SIG-M5 treated with dmso at 0.1 percent for 504 hours (cell line): Measurements from ENCODE around the gene DHRS1.
A peak's percentile ranks its signal among the peaks of the same experiment; 100 is the strongest.
"Not testable (repeated sequence)": the region's sequence is repeated elsewhere in the genome, so short reads cannot be mapped to it uniquely, and the experiment has no call there.

Source experiments
- DNase-seq: peaks from one replicate; lab custom pipeline; 2025; ENCODE audit not compliant: unreplicated experiment; lab: John Stamatoyannopoulos, UW

The DHRS1 gene

DNA sequence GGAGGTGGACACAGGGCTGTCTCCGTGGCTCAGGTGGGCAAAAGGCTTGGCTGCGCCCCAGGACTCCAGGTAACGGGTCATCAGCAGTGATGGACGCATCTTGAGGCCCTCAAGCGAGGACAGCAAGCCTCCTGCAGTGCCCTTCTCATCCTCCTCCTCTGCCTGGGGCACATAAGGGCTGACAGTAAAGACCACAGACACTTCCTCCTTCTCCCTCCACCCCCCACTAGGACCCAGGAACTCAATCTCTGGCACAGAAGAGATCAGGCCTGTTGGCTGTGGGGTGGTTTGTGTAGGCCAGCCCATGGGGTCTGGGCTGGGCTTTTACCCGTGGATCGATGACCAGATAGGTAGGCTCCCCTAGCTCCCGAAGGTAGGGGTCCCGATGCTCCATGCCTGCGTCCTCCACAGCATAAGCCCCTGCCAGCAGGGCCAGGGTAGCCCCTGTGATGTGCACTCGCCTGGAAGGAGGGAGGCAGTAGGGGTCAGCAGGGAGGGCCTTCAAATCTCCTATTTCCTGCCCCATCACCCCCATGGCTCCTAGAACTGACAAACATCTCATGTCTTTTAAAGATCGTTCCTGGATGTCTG lies 29.6 kb upstream of the DHRS1 start:
- DNase-seq, result no peak

DNA sequence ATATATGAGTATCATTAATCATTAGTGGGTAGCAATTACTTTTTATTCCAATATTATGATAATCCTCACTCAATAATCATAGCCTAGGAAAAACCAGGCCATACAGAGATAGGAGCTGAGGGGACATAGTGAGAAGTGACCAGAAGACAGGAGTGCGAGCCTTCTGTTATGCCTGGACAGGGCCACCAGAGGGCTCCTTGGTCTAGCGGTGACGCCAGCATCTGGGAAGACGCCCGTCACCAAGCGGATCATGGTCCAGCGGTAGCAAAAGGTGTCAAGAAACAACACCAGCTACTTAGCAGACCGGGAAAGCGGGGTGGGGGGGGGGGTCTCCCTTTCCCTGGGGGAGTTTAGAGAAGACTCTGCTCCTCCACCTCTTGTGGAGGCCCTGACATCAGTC lies 28.3 kb upstream of the DHRS1 start:
- DNase-seq, result not testable (repeated sequence)

DNA sequence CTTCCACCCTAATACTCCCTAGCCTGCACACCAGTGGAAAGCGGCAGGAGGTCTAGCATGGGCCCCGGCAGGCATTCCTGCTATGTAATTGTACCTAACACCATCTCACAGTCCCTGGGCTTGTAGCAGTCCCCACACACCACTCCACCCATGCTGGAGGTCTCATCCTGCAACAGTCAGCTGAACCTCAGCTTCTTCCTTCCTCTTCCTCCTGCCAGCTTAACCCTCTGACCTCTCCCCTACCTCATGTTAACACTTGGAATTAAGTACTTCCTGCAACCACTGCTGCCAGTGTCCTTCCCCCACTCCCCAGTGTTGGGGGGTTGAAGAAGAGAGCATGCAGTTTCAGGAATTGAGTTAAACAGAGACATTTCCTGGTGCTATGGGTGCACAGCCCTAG lies 27.7 kb upstream of the DHRS1 start:
- no peak for DNase-seq

DNA sequence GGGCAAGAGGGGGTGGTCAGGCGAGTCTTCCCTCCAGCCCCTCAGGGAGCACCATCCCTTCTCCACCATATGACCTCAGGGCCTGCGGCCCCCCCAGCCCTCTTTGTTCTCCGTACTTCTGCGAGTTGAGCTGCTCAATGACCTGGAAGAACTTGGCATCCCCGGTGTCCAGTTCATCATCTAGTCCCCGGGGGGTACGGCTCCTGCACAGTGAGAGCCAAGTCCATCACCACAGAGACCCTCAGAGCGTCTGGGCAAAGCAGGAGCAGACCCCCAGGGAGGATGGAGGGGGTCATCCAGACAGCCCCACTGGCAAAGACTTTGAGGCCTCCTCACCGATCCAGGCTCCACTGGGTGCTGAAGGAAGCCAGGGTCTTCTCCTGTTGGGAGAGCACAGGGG lies 26.4 kb upstream of the DHRS1 start:
- no peak for DNase-seq

DNA sequence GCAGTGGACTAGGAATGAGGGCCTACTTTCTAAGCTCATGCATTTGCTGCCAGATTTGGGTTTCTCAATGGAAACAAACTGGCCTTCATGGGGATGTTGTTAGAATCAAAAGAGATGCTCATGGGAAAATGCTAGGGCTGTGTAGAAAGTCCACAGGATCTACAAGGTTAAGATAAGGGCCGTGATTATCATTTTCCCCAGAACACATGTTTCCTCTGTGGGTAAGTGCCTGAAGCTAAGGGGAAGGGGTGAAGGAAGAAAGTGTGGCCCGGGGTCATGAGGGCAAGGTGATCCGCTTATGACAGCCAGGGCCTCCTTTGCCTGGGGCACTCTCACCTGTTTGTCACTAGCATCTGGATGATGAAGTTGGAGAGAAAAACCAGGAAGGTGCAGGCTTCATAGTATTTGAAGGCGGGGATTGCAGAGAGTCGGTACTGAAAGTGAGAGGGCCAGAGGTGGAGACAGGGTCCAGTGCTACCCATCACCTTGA lies 25.5 kb upstream of the DHRS1 start:
- no peak for DNase-seq

DNA sequence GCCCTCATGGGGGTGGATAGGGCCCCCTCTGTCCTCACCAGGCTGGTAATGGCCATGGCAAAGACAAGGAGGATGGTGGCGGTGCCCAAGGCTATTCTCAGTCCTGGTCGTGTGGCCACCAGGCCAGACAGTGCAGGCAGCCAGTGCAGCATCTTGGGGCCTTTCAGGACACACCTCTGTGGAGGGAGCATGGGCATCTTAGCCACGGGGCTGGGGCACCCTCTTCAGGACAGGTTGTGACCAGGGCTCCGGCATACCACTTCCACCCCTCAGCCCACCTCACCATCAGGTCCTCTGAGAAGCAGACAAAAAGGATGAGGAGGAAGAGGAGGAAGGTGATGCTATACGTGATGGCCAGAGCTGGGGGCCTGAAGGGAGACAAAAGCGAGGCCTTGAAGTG lies 24.4 kb upstream of the DHRS1 start:
- DNase-seq, result no peak

DNA sequence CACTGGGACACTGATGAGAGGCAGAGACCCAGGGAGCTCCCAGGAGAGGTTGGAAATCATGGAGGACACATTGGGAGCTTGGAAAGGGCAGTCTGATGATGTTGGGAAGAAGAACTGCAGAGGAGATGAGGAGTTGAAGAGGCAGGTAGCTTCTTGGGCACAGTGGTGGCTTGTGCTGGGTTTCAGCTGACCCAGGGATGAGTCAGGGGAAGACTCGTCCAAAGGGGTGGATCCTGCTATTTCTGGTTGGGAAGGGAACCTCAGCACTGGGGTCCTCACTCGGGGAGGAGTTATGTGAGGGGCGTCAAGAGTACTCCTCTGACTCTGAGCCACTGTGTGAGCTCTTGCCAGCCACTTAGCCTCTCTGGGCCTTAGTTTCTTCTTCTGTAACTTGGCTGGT lies 23.8 kb upstream of the DHRS1 start:
- DNase-seq, result no peak

DNA sequence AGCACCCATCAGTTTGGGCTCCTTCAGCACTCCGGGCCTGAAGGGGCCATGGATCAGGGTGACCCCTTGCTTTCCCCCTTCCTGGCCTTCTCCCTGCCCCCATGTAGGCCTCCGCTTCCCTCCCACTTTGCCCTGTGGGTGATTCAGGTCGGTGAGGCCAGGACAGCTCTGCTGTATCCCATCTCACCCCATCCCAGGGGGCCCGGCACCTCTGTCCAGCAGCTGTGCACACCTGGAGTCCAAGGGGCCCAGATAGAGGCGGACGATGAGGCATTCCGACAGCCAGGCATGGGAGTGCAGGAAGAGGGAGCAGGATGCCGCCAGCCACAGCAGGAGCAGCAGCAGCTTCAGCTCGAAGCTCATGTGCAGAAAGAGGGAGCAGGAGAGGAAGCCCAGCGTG lies 23.1 kb upstream of the DHRS1 start:
- DNase-seq, result no peak

DNA sequence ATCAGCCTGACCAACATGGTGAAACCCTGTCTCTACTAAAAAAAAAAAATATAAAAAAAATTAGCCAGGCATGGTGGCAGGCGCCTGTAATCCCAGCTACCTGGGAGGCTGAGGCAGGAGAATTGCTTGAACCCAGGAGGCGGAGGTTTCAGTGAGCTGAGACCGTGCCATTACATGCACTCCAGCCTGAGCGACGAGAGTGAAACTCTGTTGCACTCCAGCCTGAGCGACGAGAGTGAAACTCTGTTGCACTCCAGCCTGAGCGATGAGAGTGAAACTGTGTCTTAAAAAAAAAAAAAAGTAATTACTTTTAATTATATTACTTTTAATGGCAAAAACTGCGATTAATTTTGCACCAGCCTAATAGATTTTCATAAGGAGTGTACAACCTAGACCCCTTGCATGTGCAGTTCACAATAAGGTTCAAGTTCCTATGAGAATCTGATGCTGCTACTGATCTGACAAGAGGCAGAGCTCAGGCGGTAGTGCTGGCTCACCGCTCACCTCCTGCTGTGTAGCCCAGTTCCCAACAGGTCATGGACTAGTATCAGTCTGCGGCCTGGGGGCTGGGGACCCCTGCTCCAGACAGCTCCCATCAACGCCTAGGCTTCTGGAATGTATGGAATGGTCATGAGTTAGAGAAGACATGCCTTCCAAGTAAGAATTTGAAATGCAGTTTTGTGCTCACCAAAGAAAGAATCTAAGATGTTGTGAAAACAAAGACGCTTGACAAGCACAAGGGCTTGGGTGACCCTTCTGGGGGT lies 21.8 kb upstream of the DHRS1 start:
- DNase-seq, result no peak

DNA sequence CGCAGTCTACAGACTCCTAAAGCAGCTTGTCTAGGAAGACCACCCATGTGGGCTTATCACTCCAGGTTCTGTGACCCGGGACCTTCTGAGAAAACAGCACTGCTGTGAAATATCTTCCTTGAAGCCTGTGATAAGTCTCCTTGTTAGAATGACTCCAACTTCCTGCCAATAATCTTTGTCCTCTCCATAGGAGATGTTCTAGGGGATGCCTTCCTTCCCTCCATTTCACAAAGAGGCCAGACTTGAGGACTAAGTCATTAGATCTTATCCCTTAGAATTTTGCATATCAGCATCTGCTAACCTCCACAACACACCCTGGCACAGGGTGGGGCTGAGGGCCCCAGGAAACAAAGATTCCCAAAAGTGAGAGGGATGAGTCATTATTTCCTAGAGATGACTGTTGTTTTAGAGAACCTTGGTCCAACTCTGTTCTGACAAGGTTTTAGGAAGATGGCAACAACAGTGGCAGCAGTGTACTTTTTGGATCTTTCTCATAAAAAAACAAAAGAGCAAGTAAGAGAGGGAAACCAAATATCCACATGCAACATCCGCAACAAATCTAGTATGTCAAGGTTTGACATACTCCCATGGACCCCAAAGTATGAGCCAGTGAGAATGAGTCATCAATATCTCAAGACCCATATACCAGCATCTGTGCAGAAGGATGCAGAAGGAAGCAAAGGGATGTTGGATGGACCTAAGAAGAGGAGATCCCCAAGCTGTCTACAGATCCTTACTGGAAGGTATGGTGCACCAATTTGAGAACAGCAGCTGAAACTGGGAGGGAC lies 17.8 kb upstream of the DHRS1 start:
- no peak for DNase-seq

DNA sequence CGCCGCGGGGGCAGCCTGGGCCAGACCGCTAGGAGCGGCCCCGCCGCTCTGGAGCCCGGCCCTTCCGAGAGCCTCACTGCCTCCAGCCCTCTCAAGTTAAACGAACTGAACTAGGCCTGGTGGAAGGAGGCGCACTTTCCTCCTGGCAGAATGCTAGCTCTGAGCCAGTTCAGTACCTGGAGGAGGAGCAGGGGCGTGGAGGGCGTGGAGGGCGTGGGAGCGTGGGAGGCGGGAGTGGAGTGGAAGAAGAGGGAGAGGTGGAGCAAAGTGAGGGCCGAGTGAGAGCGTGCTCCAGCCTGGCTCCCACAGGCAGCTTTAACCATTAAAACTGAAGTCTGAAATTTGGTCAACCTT lies 17.0 kb upstream of the DHRS1 start:
- no peak for DNase-seq

DNA sequence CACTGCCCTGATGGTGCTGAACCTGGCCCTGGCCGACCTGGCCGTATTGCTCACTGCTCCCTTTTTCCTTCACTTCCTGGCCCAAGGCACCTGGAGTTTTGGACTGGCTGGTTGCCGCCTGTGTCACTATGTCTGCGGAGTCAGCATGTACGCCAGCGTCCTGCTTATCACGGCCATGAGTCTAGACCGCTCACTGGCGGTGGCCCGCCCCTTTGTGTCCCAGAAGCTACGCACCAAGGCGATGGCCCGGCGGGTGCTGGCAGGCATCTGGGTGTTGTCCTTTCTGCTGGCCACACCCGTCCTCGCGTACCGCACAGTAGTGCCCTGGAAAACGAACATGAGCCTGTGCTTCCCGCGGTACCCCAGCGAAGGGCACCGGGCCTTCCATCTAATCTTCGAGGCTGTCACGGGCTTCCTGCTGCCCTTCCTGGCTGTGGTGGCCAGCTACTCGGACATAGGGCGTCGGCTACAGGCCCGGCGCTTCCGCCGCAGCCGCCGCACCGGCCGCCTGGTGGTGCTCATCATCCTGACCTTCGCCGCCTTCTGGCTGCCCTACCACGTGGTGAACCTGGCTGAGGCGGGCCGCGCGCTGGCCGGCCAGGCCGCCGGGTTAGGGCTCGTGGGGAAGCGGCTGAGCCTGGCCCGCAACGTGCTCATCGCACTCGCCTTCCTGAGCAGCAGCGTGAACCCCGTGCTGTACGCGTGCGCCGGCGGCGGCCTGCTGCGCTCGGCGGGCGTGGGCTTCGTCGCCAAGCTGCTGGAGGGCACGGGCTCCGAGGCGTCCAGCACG lies 16.4 kb upstream of the DHRS1 start:
- DNase-seq, result no peak

DNA sequence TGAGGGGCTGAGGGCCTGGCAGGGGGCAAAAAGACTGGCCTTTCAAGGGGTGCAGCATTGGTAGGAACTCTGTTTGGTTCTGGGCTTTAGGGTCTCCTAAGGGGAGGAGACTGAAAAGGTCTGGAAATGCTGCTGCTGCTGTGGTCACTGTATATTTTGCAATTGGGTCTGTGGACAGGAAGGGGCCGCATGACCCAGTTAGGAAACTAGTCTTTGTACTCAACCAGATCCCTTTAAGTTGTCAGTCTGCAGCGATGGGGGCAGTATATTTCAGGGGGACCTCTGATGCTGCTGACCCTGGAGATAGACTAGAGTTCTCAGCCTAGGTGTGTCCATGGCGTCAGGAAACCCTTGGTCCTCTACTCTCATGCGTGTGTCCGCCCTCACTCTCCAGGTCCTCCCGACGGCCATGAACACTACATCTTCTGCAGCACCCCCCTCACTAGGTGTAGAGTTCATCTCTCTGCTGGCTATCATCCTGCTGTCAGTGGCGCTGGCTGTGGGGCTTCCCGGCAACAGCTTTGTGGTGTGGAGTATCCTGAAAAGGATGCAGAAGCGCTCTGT lies 15.7 kb upstream of the DHRS1 start:
- DNase-seq, result no peak

DNA sequence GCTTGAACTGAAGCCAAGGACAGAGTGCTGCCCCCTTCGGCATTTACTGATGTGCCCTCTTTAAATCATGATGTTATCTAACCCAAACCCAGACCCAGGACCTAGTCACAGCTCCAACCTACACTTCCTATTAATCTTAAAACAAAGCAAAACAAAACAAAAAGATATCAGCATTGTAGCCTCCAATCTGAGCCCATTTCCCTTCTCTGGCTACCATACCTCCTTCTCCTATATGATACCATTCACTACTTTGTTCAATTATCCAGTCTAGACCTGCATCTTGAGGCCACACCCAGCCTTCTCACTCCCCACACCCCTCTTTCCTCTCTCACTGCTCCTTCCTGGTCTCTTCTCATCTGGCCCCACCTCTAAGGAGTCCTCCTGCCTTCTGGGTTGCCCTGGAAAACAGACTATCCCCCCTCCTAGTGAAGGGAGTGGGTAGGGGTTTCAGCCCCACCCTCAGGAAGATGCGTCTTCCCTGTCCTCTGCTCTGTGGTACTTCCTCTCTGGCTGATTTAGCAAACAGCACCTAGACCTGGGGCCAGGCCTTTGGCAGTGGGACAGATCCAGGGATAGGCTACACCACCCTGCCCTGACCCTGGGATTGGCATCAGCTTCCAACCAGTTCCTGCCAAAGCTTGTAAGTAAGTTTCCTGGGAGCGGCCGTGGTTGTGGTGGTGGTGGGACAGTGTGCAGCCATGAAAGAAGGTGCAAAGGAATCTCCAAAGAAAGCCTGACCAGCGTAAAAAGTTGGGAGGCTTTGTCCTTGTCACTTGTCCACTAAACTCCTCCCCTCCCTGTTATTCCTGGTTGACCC lies 15.0 kb upstream of the DHRS1 start:
- no peak for DNase-seq

DNA sequence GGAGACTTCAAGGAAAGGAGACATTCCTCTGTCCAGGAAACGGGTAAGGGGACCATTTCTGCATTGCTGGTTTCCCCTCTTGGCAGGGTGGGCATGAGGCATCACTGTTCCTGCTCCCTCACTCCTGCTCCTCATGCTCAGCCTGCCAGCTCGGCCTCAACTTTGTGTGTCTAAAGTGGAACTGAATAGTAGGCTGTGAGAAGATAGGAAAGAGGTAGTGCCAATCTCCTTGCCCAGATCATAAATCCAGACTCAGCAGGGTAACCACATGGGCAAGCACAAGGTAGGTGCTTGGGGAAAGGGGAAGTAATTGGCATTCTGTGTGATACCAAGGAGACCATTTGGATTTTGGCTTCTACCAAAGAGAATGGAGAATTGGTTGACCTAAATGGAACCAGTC lies 14.3 kb upstream of the DHRS1 start:
- no peak for DNase-seq

DNA sequence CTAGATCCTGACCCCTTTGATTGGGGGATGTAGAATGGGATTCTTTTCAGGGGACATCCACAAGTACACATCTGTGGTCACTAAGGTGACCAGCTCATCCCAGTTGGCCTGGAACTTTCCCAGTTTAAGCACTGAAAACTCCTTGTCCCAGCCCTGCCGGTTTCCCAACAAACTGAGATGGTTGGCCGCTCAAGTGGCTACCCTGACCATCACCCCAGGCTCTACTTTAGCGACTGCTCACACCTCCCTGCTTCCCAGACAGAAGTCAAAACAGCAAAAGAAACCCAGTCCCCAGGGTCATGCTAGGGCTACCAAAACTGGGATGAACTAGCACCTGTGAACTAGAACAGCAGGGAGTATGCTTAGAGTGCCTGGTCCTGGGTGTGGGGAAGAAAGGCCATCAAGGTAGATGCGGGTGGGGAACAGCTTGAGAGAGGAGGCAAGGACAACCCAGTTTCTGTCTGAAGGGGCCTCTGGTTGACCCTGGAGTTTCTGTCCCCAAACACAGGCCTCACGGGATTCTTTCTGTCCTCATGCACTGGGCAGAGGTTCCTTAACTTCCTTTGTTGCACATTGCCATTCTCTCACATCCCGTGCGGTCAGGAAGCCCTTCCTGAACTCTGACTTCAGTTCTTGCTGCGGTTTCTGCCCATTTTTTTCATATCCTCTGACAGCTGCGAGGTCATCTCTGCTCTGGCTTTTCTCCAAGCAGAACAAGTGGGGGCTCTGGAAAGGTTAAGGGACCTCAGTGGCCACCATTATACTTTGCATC lies 13.3 kb upstream of the DHRS1 start:
- peak; percentile 70 for DNase-seq

DNA sequence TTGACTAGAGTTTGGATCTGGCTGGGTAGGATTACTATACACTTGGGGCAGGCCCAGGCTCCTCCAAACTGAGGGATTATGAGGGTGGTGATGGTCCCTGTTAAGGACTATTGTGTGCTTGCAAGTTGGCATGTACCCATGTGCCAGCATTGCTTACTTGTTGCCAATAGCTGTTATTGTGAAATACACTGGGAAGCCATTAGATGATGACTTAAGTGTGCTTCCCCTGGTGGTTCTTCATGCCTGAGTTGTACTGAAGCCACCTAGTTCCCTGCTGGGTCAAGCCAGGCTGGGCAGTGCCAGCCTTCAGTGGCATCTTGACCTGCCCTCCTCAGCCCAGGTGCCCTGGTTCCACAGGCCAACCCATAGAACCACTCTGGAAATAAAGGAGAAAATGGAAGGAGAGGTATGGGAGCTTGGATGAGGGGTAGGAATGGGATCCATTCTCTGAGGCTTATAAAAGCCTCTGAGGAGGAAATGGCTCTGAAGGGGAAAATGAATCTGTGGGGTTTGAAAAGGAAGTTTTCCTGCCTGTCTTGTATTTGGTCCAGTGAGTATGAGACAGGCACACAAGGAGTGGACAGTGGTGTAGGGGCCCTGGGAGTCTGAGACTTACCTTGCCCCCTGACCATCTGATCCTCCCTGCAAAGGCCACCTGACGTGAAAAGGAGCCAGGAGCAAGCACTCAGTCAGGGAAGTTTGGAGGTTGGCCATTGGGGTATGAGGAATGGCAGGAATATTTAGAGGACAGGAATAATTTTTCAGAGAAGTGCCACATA lies 12.4 kb upstream of the DHRS1 start:
- peak; percentile 25 for DNase-seq
